Skin epidermis (tissue), 12 donors: ENCODE measurements around the gene NTN3.
"Not testable (repeated sequence)": the region's sequence is repeated elsewhere in the genome, so short reads cannot be mapped to it uniquely, and the experiment has no call there.

Experiments
- H3K27ac ChIP-seq, 21 experiments: fragments of 200-600 bp; sonication (generic) in 11 of 21; one replicate each; pipeline ENCODE4 v1.5.0; 2020; ENCODE audit warnings: mild to moderate bottlenecking in 3 of 21, inconsistent platforms in 2 of 21, moderate library complexity in 2 of 21
- H3K4me3 ChIP-seq, 7 experiments: fragments of 200-600 bp; sonication (generic) in 2 of 7; one replicate each; pipeline ENCODE4 v1.5.0; 2020; ENCODE audit warnings: inconsistent platforms in 2 of 7, mild to moderate bottlenecking in 2 of 7, moderate library complexity in 1 of 7

NTN3 gene

DNA sequence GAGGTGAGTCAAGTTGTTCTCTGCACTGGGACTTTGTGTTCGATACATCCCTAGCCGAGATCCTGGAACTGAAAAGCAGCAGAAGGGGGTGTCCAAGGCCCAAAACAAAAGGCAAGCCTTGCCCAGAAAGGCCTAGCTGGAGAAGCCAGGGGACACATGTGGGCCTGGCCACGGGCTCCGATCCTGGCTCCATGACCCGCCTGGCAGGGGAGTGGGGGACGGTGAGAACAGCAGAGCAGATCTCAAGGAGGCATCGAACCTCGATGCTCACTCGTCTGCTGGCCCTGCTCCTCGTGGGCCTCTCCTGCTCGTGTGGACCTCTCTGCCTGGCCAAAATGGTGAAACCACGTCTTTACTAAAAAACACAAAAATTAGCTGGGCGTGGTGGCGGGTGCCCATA lies 33.0 kb upstream of the NTN3 start:
- Histone ChIP-seq H3K4me3 (no peak overlapping the region), H3K27ac (no peak overlapping the region)

DNA sequence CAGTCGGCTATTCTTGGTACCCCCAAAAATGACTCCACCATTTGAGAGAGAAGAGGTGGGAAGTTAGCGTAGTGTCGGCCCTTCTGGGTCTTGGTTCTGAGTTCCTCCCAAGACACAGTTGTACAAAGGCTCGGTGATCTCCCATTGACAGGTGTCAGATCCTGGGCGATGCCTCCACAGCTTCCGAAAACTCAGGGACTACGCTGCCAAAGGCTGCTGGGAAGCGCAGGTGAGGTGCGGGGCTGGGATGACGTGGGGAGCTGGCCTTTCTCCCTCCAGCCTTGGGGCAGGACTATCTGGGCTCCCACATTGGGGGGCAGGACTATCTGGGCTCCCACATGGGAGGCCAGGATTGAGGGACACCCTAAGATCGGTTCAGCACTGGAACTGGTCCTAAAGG lies 31.5 kb upstream of the NTN3 start:
- H3K4me3 ChIP-seq = no peak overlapping the region
- H3K27ac ChIP-seq = no peak overlapping the region

GRCh38 chr16:2441143-2441804 lies 29.8 kb upstream of the NTN3 start:
- not testable (repeated sequence) for H3K27ac ChIP-seq, H3K4me3 ChIP-seq

GRCh38 chr16:2443555-2443954 lies 27.5 kb upstream of the NTN3 start:
- no peak overlapping the region for H3K27ac ChIP-seq
- no peak overlapping the region for H3K4me3 ChIP-seq

DNA sequence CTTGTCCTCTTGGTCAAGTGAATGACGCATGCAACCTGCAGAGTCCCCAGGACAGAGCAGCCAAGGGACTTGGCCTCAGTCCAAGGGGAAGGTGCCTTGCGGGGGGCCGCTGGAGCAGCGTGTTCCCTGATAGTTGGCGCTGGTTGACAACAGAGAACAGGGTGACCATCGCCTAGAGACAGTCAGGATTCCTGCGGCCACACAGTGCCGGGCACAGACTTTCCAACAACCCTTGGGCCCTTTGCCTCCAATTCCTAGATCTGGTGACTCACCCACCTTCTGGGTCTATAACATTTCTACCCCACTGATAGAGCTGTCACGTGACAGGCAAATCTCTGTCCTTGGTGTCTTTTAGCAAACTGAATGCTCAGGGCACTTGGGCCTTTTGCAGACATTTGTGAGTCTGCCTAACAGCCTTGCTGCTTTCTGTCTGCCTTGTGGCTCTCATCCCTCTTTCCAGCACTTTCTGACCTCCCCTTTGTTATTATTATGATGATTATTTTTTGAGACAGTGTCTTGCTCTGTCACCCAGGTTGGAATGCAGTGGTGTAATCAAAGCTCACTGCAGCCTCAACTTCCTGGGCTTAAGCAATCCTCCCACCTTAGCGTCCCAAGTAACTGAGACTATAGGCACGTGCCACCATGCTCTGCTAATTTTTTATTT lies 23.0 kb upstream of the NTN3 start:
- Histone ChIP-seq H3K4me3 (no peak overlapping the region), H3K27ac (no peak overlapping the region)

GRCh38 chr16:2449118-2449517 lies 22.0 kb upstream of the NTN3 start:
- Histone ChIP-seq H3K4me3 (no peak overlapping the region), H3K27ac (no peak overlapping the region)

DNA sequence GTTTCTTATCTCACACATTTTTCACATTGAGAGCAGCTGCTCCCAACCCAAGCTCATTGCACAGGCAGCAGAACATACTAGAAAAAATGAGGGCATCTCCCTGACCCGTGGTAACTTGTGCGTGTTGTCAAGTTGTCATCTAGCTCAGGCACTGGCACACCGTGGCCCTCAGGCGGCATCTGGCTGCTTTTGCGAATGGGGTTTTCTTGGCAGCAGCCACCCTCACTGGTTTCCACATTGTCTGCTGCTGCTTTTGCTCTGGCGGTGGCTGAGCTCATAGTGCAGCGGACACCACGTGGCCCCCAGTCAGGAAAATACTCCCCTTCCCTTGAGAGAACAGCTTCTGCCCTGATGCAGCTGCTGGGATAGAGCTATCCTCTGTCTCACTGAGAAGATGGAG lies 20.6 kb upstream of the NTN3 start:
- Histone ChIP-seq H3K4me3 (no peak overlapping the region), H3K27ac (no peak overlapping the region)

DNA sequence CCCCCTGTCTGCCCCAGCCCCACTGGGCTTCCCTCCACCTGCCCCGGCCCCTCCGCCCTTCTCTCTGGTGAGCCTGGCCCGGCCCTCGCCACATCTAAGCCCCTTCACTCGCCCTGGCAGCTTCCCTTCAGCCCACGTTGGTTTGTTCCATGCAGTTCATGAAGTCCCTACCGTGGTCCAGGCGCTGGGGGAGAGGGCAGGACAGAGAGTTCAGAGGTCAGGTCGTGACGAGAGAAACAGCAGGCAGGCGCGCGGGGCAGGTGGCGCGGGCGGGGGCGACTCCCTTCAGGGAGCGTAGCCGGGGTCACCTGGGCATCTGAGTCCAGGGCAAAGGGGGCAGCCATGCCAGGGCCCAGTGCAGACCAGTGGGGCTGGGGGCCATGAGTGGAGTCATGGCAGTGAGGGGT lies 20.1 kb upstream of the NTN3 start:
- Histone ChIP-seq H3K4me3 (no peak overlapping the region), H3K27ac (no peak overlapping the region)

DNA sequence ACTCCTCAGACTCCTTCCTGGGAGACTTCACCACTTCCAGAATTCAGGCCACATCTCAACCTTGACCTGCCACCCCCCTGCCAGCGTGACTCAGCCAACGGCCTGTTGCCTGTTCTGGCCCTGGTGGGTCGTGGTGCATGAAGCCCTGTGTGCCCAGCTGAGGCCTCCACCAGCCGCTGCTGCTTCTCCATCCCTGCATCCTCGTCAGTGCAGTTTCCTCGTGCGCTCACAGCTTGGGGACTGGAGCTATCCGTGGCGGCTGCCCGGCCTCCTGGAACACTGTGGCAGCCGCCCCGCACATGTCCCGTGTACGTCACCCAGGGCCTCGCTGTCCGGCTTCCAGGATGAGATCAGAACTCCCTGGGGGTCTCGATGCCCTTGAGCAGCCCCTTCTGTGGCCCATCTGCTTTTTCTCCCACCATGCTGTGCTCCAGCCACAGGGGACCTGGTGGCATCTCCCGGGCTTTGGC lies 19.2 kb upstream of the NTN3 start:
- Histone ChIP-seq H3K4me3 (no peak overlapping the region), H3K27ac (no peak overlapping the region)

- no peak overlapping the region for H3K4me3 ChIP-seq
- H3K27ac ChIP-seq = no peak overlapping the region
These were observed 18.4 kb upstream of the NTN3 start for GRCh38 chr16:2452650-2453049.

- H3K4me3 ChIP-seq = no peak overlapping the region
- H3K27ac ChIP-seq = no peak overlapping the region
These were observed 15.8 kb upstream of the NTN3 start for GRCh38 chr16:2455081-2455845.

DNA sequence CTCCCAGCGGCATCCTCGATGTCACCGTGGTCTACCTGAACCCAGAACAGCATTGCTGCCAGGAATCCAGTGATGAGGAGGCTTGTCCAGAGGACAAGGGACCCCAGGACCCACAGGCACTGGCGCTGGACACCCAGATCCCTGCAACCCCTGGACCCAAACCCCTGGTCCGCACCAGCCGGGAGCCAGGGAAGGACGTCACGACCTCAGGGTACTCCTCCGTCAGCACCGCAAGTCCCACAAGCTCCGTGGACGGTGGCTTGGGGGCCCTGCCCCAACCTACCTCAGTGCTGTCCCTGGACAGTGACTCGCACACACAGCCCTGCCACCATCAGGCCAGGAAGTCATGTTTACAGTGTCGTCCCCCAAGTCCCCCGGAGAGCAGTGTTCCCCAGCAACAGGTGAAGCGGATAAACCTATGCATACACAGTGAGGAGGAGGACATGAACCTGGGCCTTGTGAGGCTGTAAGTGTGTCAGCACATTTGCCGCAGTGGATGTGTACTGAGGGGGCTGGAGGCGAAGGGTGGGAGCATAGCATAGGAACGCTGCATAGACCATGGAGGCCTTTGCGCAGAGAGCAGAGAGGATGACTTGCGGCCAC lies 14.4 kb upstream of the NTN3 start:
- no peak overlapping the region for H3K4me3 ChIP-seq

DNA sequence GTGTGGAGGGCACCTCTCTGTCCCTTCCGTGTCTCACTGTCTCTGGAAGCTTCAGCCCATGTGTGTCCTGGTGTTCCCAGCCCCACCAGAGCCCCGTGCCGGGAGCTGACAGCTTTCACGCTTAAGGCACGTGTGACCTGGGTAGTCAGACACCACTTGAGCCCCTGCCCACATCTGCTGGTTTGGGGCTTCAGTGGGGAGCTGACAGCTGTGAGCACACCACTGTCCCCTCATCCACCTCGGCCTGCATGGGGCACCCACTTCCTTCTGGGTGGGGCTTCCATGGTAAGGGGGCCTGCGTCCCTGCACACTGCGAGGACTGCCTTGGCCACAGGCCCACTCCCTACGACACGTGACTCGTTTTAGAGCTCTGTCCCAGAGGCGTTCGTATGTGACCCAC lies 13.8 kb upstream of the NTN3 start:
- H3K27ac ChIP-seq = no peak overlapping the region
- H3K4me3 ChIP-seq = no peak overlapping the region

More for the DNA sequence above, 14.4 kb upstream of the NTN3 start:
- H3K27ac ChIP-seq = no peak overlapping the region

GRCh38 chr16:2457946-2458345 lies 13.2 kb upstream of the NTN3 start:
- Histone ChIP-seq H3K4me3 (no peak overlapping the region), H3K27ac (no peak overlapping the region)

DNA sequence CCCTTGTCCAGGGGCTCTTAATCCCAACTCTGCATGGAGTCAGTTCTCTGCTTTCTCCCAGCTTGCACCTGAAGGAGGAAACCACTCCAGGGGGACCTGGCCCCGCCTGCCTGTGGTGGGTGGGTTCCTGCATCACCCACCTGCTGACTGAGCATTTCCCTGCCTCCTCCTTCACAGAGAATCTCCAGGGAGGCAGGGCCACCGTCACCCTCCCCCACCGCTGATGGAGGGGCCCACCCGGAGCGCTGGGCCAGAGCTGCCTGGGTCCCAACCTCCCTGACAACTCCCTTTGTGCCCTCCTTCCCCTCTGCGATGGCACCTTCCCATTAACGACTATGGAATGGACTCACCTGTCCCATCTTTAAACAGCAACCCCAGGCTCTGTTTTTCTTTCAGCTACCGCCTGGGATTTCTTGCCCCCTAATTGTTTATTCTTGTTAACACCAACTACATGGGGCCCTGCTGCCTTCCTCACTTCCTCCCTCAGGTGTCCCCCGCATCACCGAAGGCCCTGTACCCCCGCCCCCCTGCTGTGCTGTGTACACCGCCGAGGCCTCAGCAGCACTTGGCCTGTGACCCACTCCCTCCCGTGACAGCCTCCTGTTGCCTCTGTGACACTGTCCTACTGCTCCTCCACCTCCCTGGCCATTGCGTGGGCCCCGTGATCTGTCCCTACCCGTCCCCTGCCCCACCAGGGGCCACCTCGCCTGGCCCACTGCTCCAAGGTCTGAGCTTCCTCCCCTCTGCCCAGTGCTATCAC lies 12.0 kb upstream of the NTN3 start:
- peak overlapping the region; percentile 45 to 63 (median 50) for H3K4me3 ChIP-seq
- peak overlapping the region in 14 of 21 experiments; percentile 24 to 70 (median 54) for H3K27ac ChIP-seq

- peak within 1 kb of the TSS in 14 of 21 experiments; percentile 24 to 70 (median 54) for H3K27ac ChIP-seq
These were observed 11.3 kb upstream of the NTN3 start, which contains the start of gene TEDC2 for GRCh38 chr16:2459647-2460390. TSS of gene TEDC2 (plus strand) at chr16:2460109. CDS start at chr16:2460145, 36 bp downstream.

DNA sequence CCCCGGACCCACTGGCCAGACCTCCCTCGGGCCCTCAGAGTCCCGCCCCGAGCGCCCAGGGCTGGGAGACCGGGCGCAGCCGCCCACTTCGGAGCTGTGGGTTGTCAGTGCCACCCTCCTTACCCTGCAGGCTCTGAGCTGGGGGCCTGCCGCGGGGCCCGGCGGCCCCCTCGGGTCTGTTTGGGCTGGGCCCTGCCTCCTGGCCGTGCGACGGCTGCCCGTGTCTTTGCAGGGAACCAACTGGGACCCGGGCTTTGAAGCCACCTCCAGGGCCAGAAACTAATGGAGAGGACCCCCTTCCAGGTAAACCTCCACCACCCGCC lies 10.7 kb upstream of the NTN3 start:
- peak overlapping the region; percentile 45 to 63 (median 50) for H3K4me3 ChIP-seq
- peak overlapping the region in 1 of 21 experiments; percentile 60 for H3K27ac ChIP-seq

More at GRCh38 chr16:2459647-2460390, 11.3 kb upstream of the NTN3 start, which contains the start of gene TEDC2:
- peak within 1 kb of the TSS; percentile 45 to 63 (median 50) for H3K4me3 ChIP-seq

DNA sequence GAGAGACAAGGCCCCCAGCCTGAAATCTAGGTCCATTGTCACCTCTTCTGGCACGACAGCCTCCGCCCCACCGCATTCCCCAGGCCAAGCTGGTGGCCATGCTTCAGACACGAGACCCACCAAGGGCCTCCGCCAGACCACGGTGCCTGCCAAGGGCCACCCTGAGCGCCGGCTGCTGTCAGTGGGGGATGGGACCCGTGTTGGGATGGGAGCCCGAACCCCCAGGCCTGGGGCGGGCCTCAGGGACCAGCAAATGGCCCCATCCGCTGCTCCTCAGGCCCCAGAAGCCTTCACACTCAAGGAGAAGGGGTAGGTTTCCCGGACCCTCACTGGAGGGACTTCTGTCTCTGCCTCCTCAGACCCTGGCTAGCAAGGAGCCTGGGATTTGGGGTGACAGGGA lies 10.2 kb upstream of the NTN3 start:
- H3K27ac ChIP-seq = no peak overlapping the region
- no peak overlapping the region for H3K4me3 ChIP-seq
